ENCODE measurements around the gene HES3. TPM values are rescaled to one million over a fixed set of nuclear protein-coding genes. Genes with fewer than 3 reads are reported as not detected.
"Not testable (repeated sequence)": the region's sequence is repeated elsewhere in the genome, so short reads cannot be mapped to it uniquely, and the experiment has no call there.

HES3 gene
- total RNA-seq, 1 donor from 2014 or later: not detected

DNA sequence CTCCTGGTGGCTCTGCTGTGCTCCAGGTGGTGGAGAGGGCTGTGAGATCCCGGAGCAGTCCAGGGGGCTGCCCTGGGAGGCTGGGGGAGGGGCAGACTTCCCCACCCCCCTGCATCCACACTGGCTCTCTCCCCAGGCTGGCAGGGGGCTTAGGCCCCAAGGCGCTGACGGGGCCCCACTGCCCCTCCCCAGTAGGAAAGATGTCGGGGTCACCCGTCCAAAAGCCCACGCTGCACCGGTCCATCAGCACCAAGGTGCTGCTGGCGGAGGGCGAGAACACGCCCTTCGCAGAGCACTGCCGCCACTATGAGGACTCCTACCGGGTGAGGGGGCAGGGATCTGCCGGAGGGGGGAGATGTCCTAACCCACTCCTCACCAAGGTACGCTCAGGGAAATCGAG is 32.2 kb upstream of the HES3 start:
- Mint-ChIP-seq H3K9me3 (ENCODE audit: low read depth) (no peaks in the 10 kb centered on the region), H3K27me3 (ENCODE audit: low read depth) (no peaks in the 10 kb centered on the region), H3K4me3 (ENCODE audit: unreplicated experiment) (no peak overlapping the region), H3K27ac (ENCODE audit: unreplicated experiment) (no peak overlapping the region), H3K36me3 (ENCODE audit: low read depth) (peaks cover 11% of the 10 kb centered on the region), H3K4me1 (ENCODE audit: low read depth) (peaks cover 21% of the 10 kb centered on the region)
- TF ChIP-seq CTCF (IDR thresholded peaks at IDR 0.05): no peak
- no peak for DNase-seq (ENCODE audit: low spot score)

GRCh38 chr1:6212193-6212959 is 31.6 kb upstream of the HES3 start:
- no peak for DNase-seq (ENCODE audit: low spot score)
- H3K9me3 Mint-ChIP-seq (ENCODE audit: low read depth): no peaks in the 10 kb centered on the region
- TF ChIP-seq CTCF (IDR thresholded peaks at IDR 0.05): no peak
- peaks cover 12% of the 10 kb centered on the region for H3K36me3 Mint-ChIP-seq (ENCODE audit: low read depth)
- H3K27me3 Mint-ChIP-seq (ENCODE audit: low read depth): no peaks in the 10 kb centered on the region
- H3K4me1 Mint-ChIP-seq (ENCODE audit: low read depth): peaks cover 15% of the 10 kb centered on the region
- no peak overlapping the region for H3K27ac Mint-ChIP-seq (ENCODE audit: unreplicated experiment)
- H3K4me3 Mint-ChIP-seq (ENCODE audit: unreplicated experiment): no peak overlapping the region

DNA sequence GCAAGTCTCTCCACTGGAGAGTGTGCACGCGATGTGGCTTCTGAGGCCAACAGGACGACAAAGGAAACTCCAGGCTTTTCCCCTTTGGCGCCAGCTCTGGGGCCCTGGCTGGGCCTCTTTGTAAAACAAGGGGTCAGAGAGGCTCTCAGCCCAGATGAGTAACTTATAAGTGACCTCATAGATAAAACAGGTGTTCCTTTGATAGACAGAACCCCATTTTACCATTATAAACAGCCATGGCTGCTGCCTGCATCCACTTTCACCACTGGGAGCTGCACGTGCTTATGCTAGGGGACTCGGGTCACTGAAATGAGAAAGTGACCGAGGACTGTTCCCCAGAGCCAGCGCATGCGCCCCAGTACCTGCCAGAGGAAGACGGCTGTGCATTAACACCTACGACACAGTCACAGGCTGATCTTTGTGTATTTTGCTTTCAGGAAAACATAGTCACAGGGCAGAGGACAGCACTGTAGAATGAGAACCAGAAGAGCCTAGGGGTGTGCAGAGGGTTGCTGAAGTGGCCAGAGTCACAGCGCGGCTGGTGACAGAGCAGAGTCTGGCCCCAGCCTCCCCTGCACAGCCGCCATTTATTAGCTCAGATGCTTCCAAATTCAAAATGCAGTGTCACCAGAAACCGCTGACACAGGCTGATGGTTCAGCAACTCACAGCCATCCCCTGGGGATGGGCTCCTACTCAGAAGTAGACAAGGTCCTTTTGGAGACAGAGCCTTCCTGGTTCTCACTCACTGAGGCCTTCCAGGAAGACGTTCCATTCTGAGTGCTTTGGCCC is 25.4 kb upstream of the HES3 start:
- Mint-ChIP-seq H3K27me3 (ENCODE audit: low read depth) (no peaks in the 10 kb centered on the region), H3K4me3 (ENCODE audit: unreplicated experiment) (no peak overlapping the region), H3K9me3 (ENCODE audit: low read depth) (no peaks in the 10 kb centered on the region), H3K36me3 (ENCODE audit: low read depth) (peaks cover 13% of the 10 kb centered on the region), H3K27ac (ENCODE audit: unreplicated experiment) (no peak overlapping the region), H3K4me1 (ENCODE audit: low read depth) (peaks cover 8% of the 10 kb centered on the region)
- no peak for TF ChIP-seq CTCF (IDR thresholded peaks at IDR 0.05)
- no peak for DNase-seq (ENCODE audit: low spot score)

GRCh38 chr1:6219641-6220040 is 24.3 kb upstream of the HES3 start:
- peaks cover 19% of the 10 kb centered on the region for H3K36me3 Mint-ChIP-seq (ENCODE audit: low read depth)
- H3K4me1 Mint-ChIP-seq (ENCODE audit: low read depth); H3K27me3 Mint-ChIP-seq (ENCODE audit: low read depth); H3K9me3 Mint-ChIP-seq (ENCODE audit: low read depth); H3K27ac Mint-ChIP-seq (ENCODE audit: unreplicated experiment); H3K4me3 Mint-ChIP-seq (ENCODE audit: unreplicated experiment); DNase-seq (ENCODE audit: low spot score): not testable (repeated sequence)

- H3K9me3 Mint-ChIP-seq (ENCODE audit: low read depth): no peaks in the 10 kb centered on the region
- DNase-seq (ENCODE audit: low spot score): no peak
These were observed 23.7 kb upstream of the HES3 start for GRCh38 chr1:6220236-6220635.

More at GRCh38 chr1:6220236-6220635, 23.7 kb upstream of the HES3 start:
- H3K4me1 Mint-ChIP-seq (ENCODE audit: low read depth): peaks cover 15% of the 10 kb centered on the region
- H3K27ac Mint-ChIP-seq (ENCODE audit: unreplicated experiment): no peak overlapping the region
- TF ChIP-seq CTCF (IDR thresholded peaks at IDR 0.05): no peak
- H3K4me3 Mint-ChIP-seq (ENCODE audit: unreplicated experiment): no peak overlapping the region
- no peaks in the 10 kb centered on the region for H3K27me3 Mint-ChIP-seq (ENCODE audit: low read depth)
- peaks cover 21% of the 10 kb centered on the region for H3K36me3 Mint-ChIP-seq (ENCODE audit: low read depth)
